Renal cortical epithelial cell (primary cell): ENCODE data around the gene FGF2. TPM values are rescaled to one million over a fixed set of nuclear protein-coding genes. Genes with fewer than 3 reads are reported as not detected.
"Not testable (repeated sequence)": the region's sequence is repeated elsewhere in the genome, so short reads cannot be mapped to it uniquely, and the experiment has no call there.

Experiments
- DNase-seq: peaks from one replicate; pipeline ENCODE4 v3.0.0-alpha.2; 2011; ENCODE audit warnings: low read depth
- total RNA-seq: library from RNA; depleted of rRNA; stranded (reverse); fragments of >200 nt; gene quantifications from 2 replicates; pipeline ENCODE4 v1.2.3, GENCODE V29; 2014

Gene FGF2
- total RNA-seq, 1 donor from 2014 or later, result 86.3 TPM

GRCh38 chr4:122845760-122846159, 19.1 kb downstream of the FGF2 start:
- DNase-seq, result peak; percentile 78

- peak; percentile 80 for DNase-seq
Measured at GRCh38 chr4:122847931-122848330, 21.3 kb downstream of the FGF2 start.

GRCh38 chr4:122849789-122850188, 23.2 kb downstream of the FGF2 start:
- not testable (repeated sequence) for DNase-seq

GRCh38 chr4:122851568-122851967, 24.9 kb downstream of the FGF2 start:
- no peak for DNase-seq

GRCh38 chr4:122854447-122855352, 28.1 kb downstream of the FGF2 start:
- DNase-seq, result peak; percentile 77

- peak; percentile 21 for DNase-seq
Measured at GRCh38 chr4:122855353-122855890, 28.8 kb downstream of the FGF2 start.

- DNase-seq, result peak; percentile 15
Measured at GRCh38 chr4:122857160-122857559, 30.5 kb downstream of the FGF2 start.

GRCh38 chr4:122858705-122859104, 32.1 kb downstream of the FGF2 start:
- no peak for DNase-seq

- no peak for DNase-seq
Measured at GRCh38 chr4:122861172-122861943, 34.7 kb downstream of the FGF2 start.

- DNase-seq, result no peak
Measured at GRCh38 chr4:122863639-122864038, 37.0 kb downstream of the FGF2 start.

- DNase-seq, result no peak
Measured at GRCh38 chr4:122865425-122865824, 38.8 kb downstream of the FGF2 start.

GRCh38 chr4:122868235-122868634, 41.6 kb downstream of the FGF2 start:
- not testable (repeated sequence) for DNase-seq

- peak; percentile 65 for DNase-seq
Measured at GRCh38 chr4:122873146-122873545, 46.5 kb downstream of the FGF2 start.

GRCh38 chr4:122873821-122874593, 47.4 kb downstream of the FGF2 start:
- DNase-seq, result peak; percentile 99

- DNase-seq, result no peak
Measured at GRCh38 chr4:122875949-122876348, 49.3 kb downstream of the FGF2 start.

- DNase-seq, result no peak
Measured at GRCh38 chr4:122876456-122876855, 49.8 kb downstream of the FGF2 start.

- peak; percentile 30 for DNase-seq
Measured at GRCh38 chr4:122879001-122879400, 52.4 kb downstream of the FGF2 start.

GRCh38 chr4:122882857-122883735, 56.5 kb downstream of the FGF2 start:
- no peak for DNase-seq

- DNase-seq, result no peak
Measured at GRCh38 chr4:122884499-122884898, 57.9 kb downstream of the FGF2 start.

GRCh38 chr4:122889726-122890125, 63.1 kb downstream of the FGF2 start:
- DNase-seq, result peak; percentile 41
